Activated CD4-positive, alpha-beta T cell treated with anti-CD3 and anti-CD28 coated beads, Interleukin-2, Interleukin-6, amounts not matched to agents 100 ng/mL and 50 ng/mL, durations not matched to agents 16 hours and 8 hours (primary cell): ENCODE measurements around the gene EN2.

ENCODE experiments used
- DNase-seq: peaks from one replicate; pipeline ENCODE4 v3.0.0-alpha.2; 2020

Gene EN2

GRCh38 chr7:155465761-155466141 lies 7.8 kb downstream of the EN2 start:
- DNase-seq, result no peak

GRCh38 chr7:155466142-155466813 lies 8.3 kb downstream of the EN2 start:
- no peak for DNase-seq

GRCh38 chr7:155466814-155467733 lies 9.1 kb downstream of the EN2 start:
- peak; percentile 61 for DNase-seq

GRCh38 chr7:155467846-155468784 lies 10.2 kb downstream of the EN2 start:
- no peak for DNase-seq

GRCh38 chr7:155468785-155469148 lies 10.8 kb downstream of the EN2 start:
- no peak for DNase-seq

GRCh38 chr7:155469311-155470185 lies 11.6 kb downstream of the EN2 start:
- no peak for DNase-seq

- DNase-seq, result no peak
These were observed 12.2 kb downstream of the EN2 start for GRCh38 chr7:155470186-155470487.

- DNase-seq, result no peak
These were observed 13.0 kb downstream of the EN2 start for GRCh38 chr7:155470686-155471638.

GRCh38 chr7:155471718-155472117 lies 13.8 kb downstream of the EN2 start:
- DNase-seq, result no peak

GRCh38 chr7:155477476-155477875 lies 19.5 kb downstream of the EN2 start:
- DNase-seq, result peak; percentile 62

GRCh38 chr7:155481764-155482163 lies 23.8 kb downstream of the EN2 start:
- DNase-seq, result no peak

- no peak for DNase-seq
These were observed 24.7 kb downstream of the EN2 start for GRCh38 chr7:155482511-155483183.

- no peak for DNase-seq
These were observed 25.3 kb downstream of the EN2 start for GRCh38 chr7:155483245-155483644.

GRCh38 chr7:155483868-155484325 lies 26.0 kb downstream of the EN2 start:
- no peak for DNase-seq

- DNase-seq, result no peak
These were observed 26.8 kb downstream of the EN2 start for GRCh38 chr7:155484483-155485399.

GRCh38 chr7:155486783-155487508 lies 29.0 kb downstream of the EN2 start:
- DNase-seq, result no peak

GRCh38 chr7:155487509-155488482 lies 29.9 kb downstream of the EN2 start:
- DNase-seq, result no peak
